ENCODE measurements around the gene EIF3A. TPM values are rescaled to one million over a fixed set of nuclear protein-coding genes. Genes with fewer than 3 reads are reported as not detected.

Gene EIF3A
- polyA plus RNA-seq, 3 donors: 18.8 to 49.1 (median 24.2) TPM

GRCh38 chr10:119090026-119090795 lies 9.6 kb upstream of the EIF3A start:
- no peaks in the 10 kb centered on the region for H4K20me1 ChIP-seq (ENCODE audit: insufficient read depth, low read length)
- DNase-seq: no peak
- no peak overlapping the region for H3K4me2 ChIP-seq (replicated peaks; ENCODE audit: extremely low read depth, low read length, poor library complexity, severe bottlenecking)
- H3K36me3 ChIP-seq (replicated peaks in 1 of 2; ENCODE audit: control insufficient read depth in 1 of 2, insufficient read depth in 2 of 2, low read length in 2 of 2): no peaks in the 10 kb centered on the region
- no peak for TF ChIP-seq CTCF (IDR thresholded peaks at IDR 0.05)
- peaks cover 0 to 3% (median 0%) of the 10 kb centered on the region in 3 donors for H3K27me3 Mint-ChIP-seq (ENCODE audit: low read depth in 3 of 3)
- peak overlapping the region; percentile 82 to 94 (median 91) for H3K27ac Mint-ChIP-seq
- H3K4me1 ChIP-seq (ENCODE audit: control insufficient read depth in 1 of 2, insufficient read depth in 2 of 2, low read length in 2 of 2): peaks cover 25 to 53% of the 10 kb centered on the region in 2 donors
- WGBS (ENCODE audit: insufficient coverage): 90% methylated on average over 5 of the region's 13 CpGs
- H3K4me3 Mint-ChIP-seq: no peak overlapping the region
- H3K27me3 ChIP-seq (ENCODE audit: control insufficient read depth in 2 of 2, insufficient read depth in 2 of 2, low read length in 2 of 2): no peaks in the 10 kb centered on the region
- H3K9ac ChIP-seq (ENCODE audit: insufficient read depth, low read length, poor library complexity, severe bottlenecking): no peak overlapping the region
- H3K79me2 ChIP-seq (ENCODE audit: insufficient read depth, low read length): peaks cover 2% of the 10 kb centered on the region
- no peak overlapping the region for H3K4me3 ChIP-seq (replicated peaks in 1 of 3; ENCODE audit: low read depth in 2 of 3, low read length in 3 of 3)
- no peaks in the 10 kb centered on the region for H3K9me3 ChIP-seq (replicated peaks in 1 of 2; ENCODE audit: control insufficient read depth in 1 of 2, insufficient read depth in 1 of 2, low read length in 2 of 2)
- intact Hi-C loops (cut with micrococcal nuclease): no loop called here
- no peaks in the 10 kb centered on the region for H3K9me3 Mint-ChIP-seq
- peaks cover 2 to 3% of the 10 kb centered on the region in 2 donors for H3K36me3 Mint-ChIP-seq
- H2AFZ ChIP-seq (ENCODE audit: insufficient read depth, low read depth, low read length, poor library complexity, severe bottlenecking): no peak overlapping the region
- H3K4me1 Mint-ChIP-seq: peaks cover 58% of the 10 kb centered on the region
- H3K27ac ChIP-seq (ENCODE audit: low read depth in 1 of 2, low read length in 2 of 2): peak overlapping the region in 1 of 2 donors; percentile 84

GRCh38 chr10:119087271-119087882 lies 6.8 kb upstream of the EIF3A start:
- 82% methylated on average over 4 of the region's 4 CpGs for WGBS (ENCODE audit: insufficient coverage)
- Histone ChIP-seq H3K79me2 (ENCODE audit: insufficient read depth, low read length) (peaks cover 2% of the 10 kb centered on the region), H3K4me2 (replicated peaks; ENCODE audit: extremely low read depth, low read length, poor library complexity, severe bottlenecking) (no peak overlapping the region), H3K27ac (ENCODE audit: low read depth in 1 of 2, low read length in 2 of 2) (peak overlapping the region in 1 of 2 donors; percentile 52), H2AFZ (ENCODE audit: insufficient read depth, low read depth, low read length, poor library complexity, severe bottlenecking) (no peak overlapping the region), H4K20me1 (ENCODE audit: insufficient read depth, low read length) (no peaks in the 10 kb centered on the region), H3K4me1 (ENCODE audit: control insufficient read depth in 1 of 2, insufficient read depth in 2 of 2, low read length in 2 of 2) (peaks cover 27 to 55% of the 10 kb centered on the region in 2 donors), H3K4me3 (replicated peaks in 1 of 3; ENCODE audit: low read depth in 2 of 3, low read length in 3 of 3) (no peak overlapping the region), H3K9ac (ENCODE audit: insufficient read depth, low read length, poor library complexity, severe bottlenecking) (no peak overlapping the region), H3K9me3 (replicated peaks in 1 of 2; ENCODE audit: control insufficient read depth in 1 of 2, insufficient read depth in 1 of 2, low read length in 2 of 2) (no peaks in the 10 kb centered on the region), H3K27me3 (ENCODE audit: control insufficient read depth in 2 of 2, insufficient read depth in 2 of 2, low read length in 2 of 2) (no peaks in the 10 kb centered on the region), H3K36me3 (replicated peaks in 1 of 2; ENCODE audit: control insufficient read depth in 1 of 2, insufficient read depth in 2 of 2, low read length in 2 of 2) (no peaks in the 10 kb centered on the region)
- TF ChIP-seq CTCF (IDR thresholded peaks at IDR 0.05): no peak
- Mint-ChIP-seq H3K9me3 (no peaks in the 10 kb centered on the region), H3K4me3 (peak overlapping the region in 1 of 2 donors; percentile 54), H3K27me3 (ENCODE audit: low read depth in 3 of 3) (peaks cover 0 to 3% (median 0%) of the 10 kb centered on the region in 3 donors), H3K36me3 (peaks cover 2 to 3% of the 10 kb centered on the region in 2 donors), H3K27ac (peak overlapping the region; percentile 23 to 89 (median 56)), H3K4me1 (peaks cover 62% of the 10 kb centered on the region)
- intact Hi-C loops (cut with micrococcal nuclease): loop anchor here in 1 of 2 donors (10.0 kb wide), 1 partner anchor 47 kb away; no protein-coding TSS in a partner anchor
- DNase-seq: no peak
